GM21576 (cell line): ENCODE results near the gene KRTAP4-4.

Source experiments
- ATAC-seq: cut with Tn5 transposase; IDR thresholded peaks from one replicate; pipeline ENCODE4 v1.9.1; 2021; ENCODE audit warnings: mild to moderate bottlenecking, moderate library complexity; ENCODE audit not compliant: unreplicated experiment

Gene KRTAP4-4

GRCh38 chr17:41116297-41116696 is 44.3 kb downstream of the KRTAP4-4 start:
- ATAC-seq, result no peak

- ATAC-seq, result no peak
These were observed 49.2 kb downstream of the KRTAP4-4 start for GRCh38 chr17:41111151-41111885.
